ENCODE measurements around the gene ELOF1. TPM values are rescaled to one million over a fixed set of nuclear protein-coding genes. Genes with fewer than 3 reads are reported as not detected.

Gene ELOF1
- polyA plus RNA-seq, 2 of the 4 experiments (the other 2 are of a cell fraction): 47.9 to 97.3 TPM

- WGBS (ENCODE audit: missing lambda C conversion rate): 72% methylated on average over 6 of the region's 9 CpGs
- CTCF ChIA-PET: interaction anchor here (0.8 to 1.4 kb wide), 2 partner anchors 10 to 17 kb away, joined by 3 to 6 read pairs; no protein-coding TSS in a partner anchor
- ATAC-seq: peak in 1 of 2 experiments; percentile 30; a peak in 1 of 6 replicates
- H3K4me2 ChIP-seq: no peak overlapping the region
- no peaks in the 10 kb centered on the region for H3K9me3 ChIP-seq
- TF ChIP-seq KDM1A (IDR thresholded peaks at IDR 0.05; ENCODE audit: low read depth): no peak
- no peak for TF ChIP-seq HEYL (CRISPR knock-in tag; IDR thresholded peaks at IDR 0.05)
- TF ChIP-seq JUN (IDR thresholded peaks at IDR 0.05): no peak
- no peak for TF ChIP-seq POLR2A (IDR thresholded peaks at IDR 0.05; ENCODE audit: low read length)
- TF ChIP-seq HDAC2 (IDR thresholded peaks at IDR 0.05): no peak
- TF ChIP-seq NFE2L2 (conservative IDR thresholded peaks at IDR 0.05; ENCODE audit: low read length): no peak
- TF ChIP-seq MAFK (IDR thresholded peaks at IDR 0.05; ENCODE audit: partially characterized antibody): no peak
- no peak for TF ChIP-seq NR3C1 (IDR thresholded peaks at IDR 0.05)
- TF ChIP-seq MAZ (IDR thresholded peaks at IDR 0.05; ENCODE audit: borderline replicate concordance, low read depth, low read length): no peak
- TF ChIP-seq EHMT2 (IDR thresholded peaks at IDR 0.05; ENCODE audit: low read depth): no peak
- TF ChIP-seq FOXS1 (CRISPR knock-in tag; IDR thresholded peaks at IDR 0.05): no peak
- no peak for TF ChIP-seq CTCF (IDR thresholded peaks at IDR 0.05)
- no peak for TF ChIP-seq RARB (CRISPR knock-in tag; IDR thresholded peaks at IDR 0.05)
- no peak for TF ChIP-seq HOXB5 (CRISPR knock-in tag; IDR thresholded peaks at IDR 0.05)
- no peak for TF ChIP-seq BHLHE40 (IDR thresholded peaks at IDR 0.05; ENCODE audit: low read depth, low read length)
- TF ChIP-seq TFCP2L1 (CRISPR knock-in tag; IDR thresholded peaks at IDR 0.05): no peak
- no peak for TF ChIP-seq EP300 (IDR thresholded peaks at IDR 0.05)
- TF ChIP-seq FOSB (CRISPR knock-in tag; IDR thresholded peaks at IDR 0.05): no peak
- TF ChIP-seq NPAS2 (CRISPR knock-in tag; IDR thresholded peaks at IDR 0.05; ENCODE audit: borderline replicate concordance): no peak
- POLR2A ChIA-PET: no interaction called here
- no peak overlapping the region for H3K27ac ChIP-seq
- FAIRE-seq: no peak
- H3K4me3 ChIP-seq: no peak overlapping the region
- no peak for DNase-seq (ENCODE audit: low read depth in 1 of 2, low spot score in 1 of 2)
- H3K4me1 ChIP-seq: 0 out of 3 replicates have a peak, but pooled peaks cover 4% of the 10 kb centered on the region
Measured at GRCh38 chr19:11519138-11519537, 39.9 kb downstream of the ELOF1 start.

GRCh38 chr19:11513946-11514345 is 45.1 kb downstream of the ELOF1 start:
- Histone ChIP-seq H3K4me2 (no peak overlapping the region), H3K27ac (no peak overlapping the region), H3K4me3 (no peak overlapping the region), H3K9me3 (no peaks in the 10 kb centered on the region), H3K4me1 (no peaks in the 10 kb centered on the region)
- WGBS (ENCODE audit: missing lambda C conversion rate): 95% methylated on average over 17 of the region's 20 CpGs
- ChIA-PET CTCF (interaction anchor here (1.7 kb wide), 1 partner anchor 31 kb away, joined by 5 read pairs; no protein-coding TSS in a partner anchor), POLR2A (no interaction called here)
- FAIRE-seq (no peak), DNase-seq (ENCODE audit: low read depth in 1 of 2, low spot score in 1 of 2) (no peak), ATAC-seq (no peak)
- TF ChIP-seq JUN (IDR thresholded peaks at IDR 0.05) (no peak), NR3C1 (IDR thresholded peaks at IDR 0.05) (no peak), ZSCAN20 (CRISPR knock-in tag; IDR thresholded peaks at IDR 0.05) (no peak), HOXB13 (CRISPR knock-in tag; IDR thresholded peaks at IDR 0.05; ENCODE audit: low read depth) (no peak), CBX2 (IDR thresholded peaks at IDR 0.05; ENCODE audit: borderline replicate concordance, low read depth) (no peak), MAFK (IDR thresholded peaks at IDR 0.05; ENCODE audit: partially characterized antibody) (no peak), BHLHE40 (IDR thresholded peaks at IDR 0.05; ENCODE audit: low read depth, low read length) (no peak), POLR2A (IDR thresholded peaks at IDR 0.05; ENCODE audit: low read length) (no peak), E2F6 (IDR thresholded peaks at IDR 0.05; ENCODE audit: borderline replicate concordance, low read depth) (no peak), ZFP36 (IDR thresholded peaks at IDR 0.05; ENCODE audit: borderline replicate concordance, partially characterized antibody) (no peak)
- TF ChIP-seq, protein P1, sequence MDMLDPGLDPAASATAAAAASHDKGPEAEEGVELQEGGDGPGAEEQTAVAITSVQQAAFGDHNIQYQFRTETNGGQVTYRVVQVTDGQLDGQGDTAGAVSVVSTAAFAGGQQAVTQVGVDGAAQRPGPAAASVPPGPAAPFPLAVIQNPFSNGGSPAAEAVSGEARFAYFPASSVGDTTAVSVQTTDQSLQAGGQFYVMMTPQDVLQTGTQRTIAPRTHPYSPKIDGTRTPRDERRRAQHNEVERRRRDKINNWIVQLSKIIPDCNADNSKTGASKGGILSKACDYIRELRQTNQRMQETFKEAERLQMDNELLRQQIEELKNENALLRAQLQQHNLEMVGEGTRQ (IDR thresholded peaks at IDR 0.05): no peak
